B cell (primary cell): Measurements from ENCODE around the gene FAM120A. TPM values are rescaled to one million over a fixed set of nuclear protein-coding genes. Genes with fewer than 3 reads are reported as not detected.

Source experiments
- ATAC-seq: fragments of 200-7000 bp; cut with Tn5 transposase; one replicate; pipeline ENCODE4 v1.10.0; 2021; ENCODE audit warnings: low read depth, mild to moderate bottlenecking, moderate number of reproducible peaks, moderate library complexity
- CTCF ChIA-PET: fragments of 350-600 bp; sonication (Branson Sonifier 250); formaldehyde crosslinking; loops from one replicate; lab custom pipeline; 2021; ENCODE audit warnings: antibody characterized with exemption, inconsistent platforms; lab: Charles Lee
- POLR2A ChIA-PET: fragments of 350-600 bp; sonication (Branson Sonifier 250); formaldehyde crosslinking; loops from one replicate; lab custom pipeline; 2021; ENCODE audit warnings: antibody characterized with exemption; lab: Charles Lee
- DNase-seq: peaks from one replicate; pipeline ENCODE4 v3.0.0; 2013
- H2AFZ ChIP-seq: 2 replicates; pipeline ENCODE4 v1.6.1; 2012; ENCODE audit warnings: mild to moderate bottlenecking, low read depth, low read length; ENCODE audit not compliant: insufficient read depth, poor library complexity, severe bottlenecking
- H3K27ac ChIP-seq, 2 donors: 1 replicate in 1 of 2; 2 replicates in 1 of 2; pipeline ENCODE4 v1.5.1; 2012 to 2013; ENCODE audit warnings: low read length in 2 of 2, mild to moderate bottlenecking in 2 of 2, moderate library complexity in 1 of 2
- H3K27me3 ChIP-seq, 4 experiments: fragments of 200-600 bp in 1 of 4; sonication (generic) in 1 of 4; replicated peaks in 1 of 4; 1 replicate in 2 of 4; 2 replicates in 2 of 4; pipeline versions ENCODE4 v1.6.1 to v1.7.0; 2013 to 2016; ENCODE audit warnings: low read length in 3 of 4, mild to moderate bottlenecking in 2 of 4, mixed read lengths in 1 of 4, moderate library complexity in 1 of 4; ENCODE audit not compliant: insufficient read depth in 4 of 4, control insufficient read depth in 3 of 4; ENCODE audit errors: control extremely low read depth in 1 of 4
- H3K36me3 ChIP-seq, 2 experiments: replicated peaks in 1 of 2; 1 replicate in 1 of 2; 2 replicates in 1 of 2; pipeline versions ENCODE4 v1.6.1 to v1.7.1; 2013; ENCODE audit warnings: low read length in 1 of 2; ENCODE audit not compliant: insufficient read depth in 2 of 2, control insufficient read depth in 1 of 2; ENCODE audit errors: control extremely low read depth in 1 of 2, extremely low read depth in 1 of 2
- H3K4me1 ChIP-seq, 2 donors: fragments of 200-600 bp in 1 of 2; sonication (generic) in 1 of 2; 1 replicate in 1 of 2; 2 replicates in 1 of 2; pipeline versions ENCODE4 v1.5.1 to v1.6.1; 2013 to 2017; ENCODE audit warnings: low read length in 2 of 2; ENCODE audit not compliant: control insufficient read depth in 2 of 2, insufficient read depth in 2 of 2
- H3K4me2 ChIP-seq: replicated peaks from 2 replicates; pipeline ENCODE3; 2012; ENCODE audit warnings: mild to moderate bottlenecking, low read depth, low read length; ENCODE audit not compliant: poor library complexity, severe bottlenecking
- H3K4me3 ChIP-seq, 5 experiments: fragments of 200-600 bp in 1 of 5; sonication (generic) in 1 of 5; 1 replicate in 3 of 5; 2 replicates in 2 of 5; pipeline versions ENCODE4 v1.5.1 to v1.7.0; 2011 to 2016; ENCODE audit warnings: low read length in 4 of 5, mild to moderate bottlenecking in 4 of 5, low read depth in 2 of 5, control low read depth in 1 of 5, moderate library complexity in 1 of 5; ENCODE audit not compliant: insufficient read depth in 1 of 5; ENCODE audit errors: control extremely low read depth in 1 of 5, extremely low read depth in 1 of 5
- H3K79me2 ChIP-seq: fragments of 200-600 bp; sonication (generic); one replicate; pipeline ENCODE4 v1.6.0; 2016; ENCODE audit warnings: low read length; ENCODE audit not compliant: control insufficient read depth, insufficient read depth
- H3K9ac ChIP-seq: fragments of 200-600 bp; sonication (generic); 2 replicates; pipeline ENCODE4 v1.6.1; 2017; ENCODE audit warnings: mild to moderate bottlenecking, low read length, moderate library complexity
- H3K9me3 ChIP-seq, 3 donors: one replicate each; pipeline versions ENCODE4 v1.6.1 to v1.7.1; 2013; ENCODE audit warnings: low read length in 2 of 3; ENCODE audit not compliant: control insufficient read depth in 2 of 3, insufficient read depth in 1 of 3; ENCODE audit errors: control extremely low read depth in 1 of 3
- H4K20me1 ChIP-seq: 2 replicates; pipeline ENCODE4 v1.6.0; 2012; ENCODE audit warnings: mild to moderate bottlenecking, low read length; ENCODE audit not compliant: insufficient read depth, control insufficient read depth, poor library complexity, severe bottlenecking
- H3K27ac Mint-ChIP-seq: one replicate; pipeline ENCODE4 v1.8.0; 2021; ENCODE audit warnings: mixed read lengths
- H3K27me3 Mint-ChIP-seq: one replicate; pipeline ENCODE4 v1.8.0; 2021; ENCODE audit warnings: mixed read lengths
- H3K4me1 Mint-ChIP-seq: one replicate; pipeline ENCODE4 v1.8.0; 2021; ENCODE audit warnings: mixed read lengths
- H3K4me3 Mint-ChIP-seq: one replicate; pipeline ENCODE4 v1.8.0; 2021; ENCODE audit warnings: mixed read lengths
- H3K9me3 Mint-ChIP-seq: one replicate; pipeline ENCODE4 v1.8.0; 2022; ENCODE audit warnings: mixed read lengths; ENCODE audit not compliant: insufficient read depth
- CTCF ChIP-seq: fragments of 200-600 bp; IDR thresholded peaks from one replicate; pipeline ENCODE4 v1.8.0; 2022; ENCODE audit warnings: antibody characterized with exemption, mild to moderate bottlenecking
- EZH2 ChIP-seq: IDR thresholded peaks from 2 replicates; pipeline ENCODE4 v1.6.1; 2012; ENCODE audit warnings: borderline replicate concordance, low read depth, mild to moderate bottlenecking, moderate library complexity, low read length; ENCODE audit not compliant: insufficient read depth, poor library complexity, severe bottlenecking
- WGBS: methylation state at CpG from one replicate; pipeline ENCODE4 v1.1.5; 2013; ENCODE audit warnings: missing lambda C conversion rate; ENCODE audit not compliant: insufficient coverage; 5-methylcytosine and 5-hydroxymethylcytosine counted together
- intact Hi-C: fragments of 100-400 bp; cut with micrococcal nuclease; formaldehyde crosslinking; loops from one replicate; pipeline ENCODE4 v1.10.0; 2022
- polyA plus RNA-seq: library from polyadenylated mRNA; depleted of rRNA; stranded (reverse); fragments of >200 nt; gene quantifications from 2 replicates; pipeline ENCODE4 v1.2.3, GENCODE V29; 2012
- total RNA-seq, 2 donors: library from RNA; stranded (reverse); fragments of 120-200 nt in 1 of 2; gene quantifications; 1 replicate in 1 of 2; 2 replicates in 1 of 2; pipeline versions ENCODE4 v1.2.3 to v1.2.4, GENCODE V29; 2013 to 2022

The FAM120A gene
- total and polyA plus RNA-seq, 2 donors (not counting 1 experiment from before 2014, with no cell fraction given): 48.4 to 105 TPM

- Histone ChIP-seq H3K36me3 (peaks cover 2 to 16% of the 10 kb centered on the region in 2 experiments), H4K20me1 (peaks cover 23% of the 10 kb centered on the region), H3K4me3 (no peak overlapping the region), H3K27me3 (no peaks in the 10 kb centered on the region), H2AFZ (no peak overlapping the region), H3K9me3 (no peaks in the 10 kb centered on the region), H3K4me1 (peaks cover 0 to 6% of the 10 kb centered on the region in 2 donors), H3K9ac (no peak overlapping the region), H3K79me2 (peaks cover 87% of the 10 kb centered on the region), H3K4me2 (no peak overlapping the region), H3K27ac (no peak overlapping the region)
- ATAC-seq (no peak), DNase-seq (no peak)
- intact Hi-C loops: no loop called here
- ChIA-PET POLR2A (interaction anchor here (0.7 kb wide), 1 partner anchor 162 kb away, joined by 4 read pairs; no protein-coding TSS in a partner anchor), CTCF (no interaction called here)
- Mint-ChIP-seq H3K27me3 (no peaks in the 10 kb centered on the region), H3K27ac (no peak overlapping the region), H3K4me1 (peaks cover 33% of the 10 kb centered on the region), H3K4me3 (no peak overlapping the region), H3K9me3 (no peaks in the 10 kb centered on the region)
- whole genome bisulfite sequencing: 100% methylated on average over 3 of the region's 5 CpGs
- no peak for TF ChIP-seq CTCF
- TF ChIP-seq EZH2: no peak
Measured at GRCh38 chr9:93473411-93473810, 21.9 kb downstream of the FAM120A start.

GRCh38 chr9:93475108-93475507 is 23.6 kb downstream of the FAM120A start:
- peaks cover 7 to 20% of the 10 kb centered on the region in 2 experiments for H3K36me3 ChIP-seq

More at GRCh38 chr9:93475108-93475507, 23.6 kb downstream of the FAM120A start:
- H3K4me1 ChIP-seq: no peaks in the 10 kb centered on the region
- no peak for ATAC-seq
- no peaks in the 10 kb centered on the region for H3K9me3 ChIP-seq
- intact Hi-C loops: no loop called here
- peaks cover 87% of the 10 kb centered on the region for H3K79me2 ChIP-seq
- no peak overlapping the region for H3K4me3 Mint-ChIP-seq
- CTCF ChIA-PET: no interaction called here
- no peak overlapping the region for H3K4me3 ChIP-seq
- H2AFZ ChIP-seq: no peak overlapping the region
- H3K9ac ChIP-seq: no peak overlapping the region
- H3K4me1 Mint-ChIP-seq: peaks cover 26% of the 10 kb centered on the region
- POLR2A ChIA-PET: no interaction called here
- no peak for DNase-seq
- no CpG with 5 or more reads among the region's 3 CpGs for WGBS
- no peak for TF ChIP-seq CTCF
- TF ChIP-seq EZH2: no peak
- H3K27me3 ChIP-seq: no peaks in the 10 kb centered on the region
- no peak overlapping the region for H3K27ac ChIP-seq
- H3K9me3 Mint-ChIP-seq: no peaks in the 10 kb centered on the region
- H3K27ac Mint-ChIP-seq: no peak overlapping the region
- H3K4me2 ChIP-seq: no peak overlapping the region
- no peaks in the 10 kb centered on the region for H3K27me3 Mint-ChIP-seq
- peaks cover 35% of the 10 kb centered on the region for H4K20me1 ChIP-seq
